ENCODE measurements around the gene RUVBL2.

RUVBL2 gene

DNA sequence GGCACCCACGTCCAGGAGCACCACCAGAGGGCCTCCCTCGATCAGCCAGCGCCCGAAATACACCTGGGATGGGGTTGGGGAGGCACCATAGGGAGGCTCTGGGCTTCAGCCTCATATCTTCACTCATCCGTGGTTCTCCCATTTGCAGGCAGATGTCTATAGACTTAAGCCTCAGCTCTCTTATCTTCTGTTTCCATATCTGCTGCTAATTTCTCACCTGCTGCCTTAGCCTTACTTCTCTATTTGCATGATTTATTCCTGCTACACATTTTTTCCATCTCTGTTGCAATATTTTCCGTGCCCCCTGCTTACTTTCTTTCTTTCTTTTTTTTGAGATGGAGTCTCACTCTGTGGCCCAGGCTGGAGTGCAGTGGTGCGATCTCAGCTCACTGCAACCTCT is 6.4 kb upstream of the RUVBL2 start:
- DNase-seq (ENCODE audit: extremely low read depth in 1 of 2, low read depth in 1 of 2), result no peak

DNA sequence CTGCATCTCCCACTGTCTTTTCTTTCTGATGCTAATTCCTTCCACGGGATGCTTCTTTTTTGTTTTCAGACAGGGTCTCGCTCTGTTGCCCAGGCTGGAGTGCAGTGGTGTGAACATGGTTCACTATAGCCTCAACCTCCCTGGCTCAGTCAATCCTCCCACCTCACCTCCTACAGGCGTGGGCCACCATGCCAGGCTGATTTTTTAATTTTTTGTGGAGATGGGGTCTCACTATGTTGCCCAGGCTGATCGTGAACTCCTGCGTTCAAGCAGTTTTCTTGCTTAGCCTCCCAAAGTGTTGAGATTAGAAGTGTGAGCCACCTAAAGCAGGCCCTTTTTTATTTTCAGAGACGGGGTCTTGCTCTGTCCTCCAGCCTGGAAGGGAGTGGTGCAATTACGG is 5.4 kb upstream of the RUVBL2 start:
- DNase-seq (ENCODE audit: extremely low read depth in 1 of 2, low read depth in 1 of 2), result no peak

DNA sequence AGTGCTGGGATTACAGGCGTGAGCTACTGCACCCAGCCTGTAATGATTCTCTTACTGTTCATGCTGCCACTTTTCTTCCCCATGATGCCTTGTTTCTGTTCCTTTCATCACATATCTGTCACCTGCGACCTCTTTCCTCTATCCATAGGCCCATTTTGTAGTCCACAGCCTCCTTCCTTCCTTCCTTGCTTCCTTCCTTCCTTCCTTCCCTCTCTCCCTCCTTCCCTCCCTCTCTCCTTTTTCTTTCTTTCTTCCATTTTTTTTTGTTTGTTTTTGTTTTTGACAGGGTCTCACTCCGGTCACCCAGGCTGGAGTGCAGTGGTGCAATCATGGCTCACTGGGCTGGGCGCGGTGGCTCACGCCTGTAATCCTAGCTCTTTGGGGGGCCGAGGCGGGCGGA is 4.8 kb upstream of the RUVBL2 start:
- no peak for DNase-seq (ENCODE audit: extremely low read depth in 1 of 2, low read depth in 1 of 2)

DNA sequence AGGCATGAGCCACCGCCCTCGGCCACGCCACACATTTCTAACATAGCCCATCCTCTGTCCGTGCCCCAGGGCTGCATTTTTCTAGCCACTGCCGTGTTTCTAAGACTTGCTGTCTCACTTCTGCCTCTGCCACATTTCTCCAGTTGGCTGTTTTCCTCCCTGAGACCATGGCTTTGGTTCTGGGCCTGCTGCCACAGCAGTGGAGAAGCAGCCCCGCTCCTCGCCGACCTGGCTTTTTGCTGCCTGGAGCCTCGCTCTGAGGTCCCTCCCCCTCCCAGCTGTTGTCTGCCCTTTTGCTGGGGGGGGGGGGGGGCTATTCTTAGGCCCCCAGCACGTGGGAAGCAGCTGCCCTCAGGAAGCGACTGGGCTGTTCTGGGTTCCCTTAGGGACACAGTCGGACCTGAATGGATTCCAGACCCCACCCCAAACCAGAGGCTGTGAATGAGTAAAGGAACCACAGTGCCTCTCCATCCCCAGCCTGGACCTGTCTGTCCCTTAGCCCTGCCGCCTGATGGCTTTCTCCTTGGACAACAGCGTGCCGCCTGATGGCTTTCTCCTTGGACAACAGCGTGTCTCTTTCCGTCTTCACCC is 3.9 kb upstream of the RUVBL2 start:
- DNase-seq (ENCODE audit: extremely low read depth in 1 of 2, low read depth in 1 of 2), result no peak

DNA sequence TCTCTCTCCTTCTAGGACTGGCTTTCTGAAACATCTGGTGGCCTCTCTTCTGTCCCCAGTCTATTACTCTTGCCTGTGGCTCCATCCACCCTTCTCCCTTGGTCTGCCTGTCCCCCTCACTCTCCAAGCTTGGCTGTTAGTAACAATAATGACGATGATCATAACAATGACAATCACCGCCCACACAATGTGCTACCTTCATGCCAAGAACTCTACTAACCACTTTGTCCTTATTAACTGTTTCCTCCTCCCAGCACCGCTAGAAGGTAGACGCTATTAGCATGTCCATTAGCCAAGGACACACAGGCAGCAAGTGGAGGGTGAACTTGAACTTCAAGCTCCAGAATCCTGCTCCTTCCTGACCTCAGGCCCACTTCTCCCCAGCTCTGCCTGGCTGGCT is 3.3 kb upstream of the RUVBL2 start:
- no peak for DNase-seq (ENCODE audit: extremely low read depth in 1 of 2, low read depth in 1 of 2)

DNA sequence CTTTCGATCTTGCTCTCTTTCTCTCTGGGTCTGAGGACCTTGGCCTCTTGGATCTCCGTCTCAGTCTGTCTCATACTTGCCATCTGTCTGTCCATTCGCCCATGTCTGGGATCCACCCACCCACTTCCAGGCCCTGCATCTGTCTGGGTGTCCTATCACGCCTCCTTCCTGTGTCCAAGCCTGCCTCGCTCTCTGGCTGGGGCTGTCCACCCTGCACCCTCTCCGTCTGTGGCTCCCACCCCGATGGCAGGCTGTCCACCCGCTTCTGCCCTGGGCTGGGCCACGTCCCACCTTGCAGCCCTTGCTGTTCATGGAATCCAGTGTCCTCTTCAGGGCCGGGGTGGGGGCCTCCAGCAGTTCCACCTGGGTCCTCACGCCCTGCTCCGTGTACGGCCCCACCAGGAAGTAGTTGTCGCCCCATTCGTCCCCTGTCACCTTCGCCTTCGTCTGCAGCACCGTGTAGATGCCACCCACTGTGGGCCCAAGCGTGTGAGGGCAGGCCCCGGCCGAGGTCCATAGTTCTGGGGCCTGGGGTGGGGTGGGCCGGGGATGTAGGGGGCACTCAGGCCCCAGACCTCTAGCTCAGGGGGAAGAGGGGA is 2.6 kb upstream of the RUVBL2 start:
- no peak for DNase-seq (ENCODE audit: extremely low read depth in 1 of 2, low read depth in 1 of 2)

DNA sequence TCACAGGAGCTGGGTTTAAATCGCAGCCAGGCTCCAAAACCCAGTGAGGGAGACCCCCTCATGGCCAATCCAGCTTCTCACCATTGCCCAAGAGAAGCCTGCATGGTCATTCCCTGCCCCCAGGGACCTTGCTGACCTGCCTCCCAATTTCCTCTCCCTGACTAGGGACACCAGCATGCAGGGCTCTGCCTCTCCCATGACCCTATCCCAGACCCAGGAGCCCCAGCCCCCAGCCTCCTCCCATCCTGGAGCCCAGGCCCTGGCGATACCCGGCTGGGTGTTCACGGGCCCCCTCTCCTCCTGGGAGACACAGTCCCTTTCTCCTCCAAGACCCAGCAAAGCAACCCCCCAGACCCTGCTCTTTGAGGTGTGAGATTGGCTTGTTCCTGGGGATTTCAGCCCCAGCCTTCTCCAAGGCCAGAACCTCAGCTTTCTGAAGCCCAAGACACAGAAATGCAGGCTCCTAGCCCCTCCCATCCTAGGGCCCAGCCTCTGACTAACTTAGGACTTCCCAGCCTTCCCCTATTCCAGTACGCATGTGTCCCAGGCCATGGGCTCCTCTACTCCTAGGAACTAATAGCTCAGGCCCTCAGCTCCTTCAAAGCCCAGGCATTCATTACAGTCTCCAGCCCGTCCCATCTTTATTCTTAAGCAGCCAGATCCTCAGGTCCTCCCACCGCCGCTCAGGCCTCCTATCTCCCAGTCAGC is 1.7 kb upstream of the RUVBL2 start:
- DNase-seq (ENCODE audit: extremely low read depth in 1 of 2, low read depth in 1 of 2), result no peak

DNA sequence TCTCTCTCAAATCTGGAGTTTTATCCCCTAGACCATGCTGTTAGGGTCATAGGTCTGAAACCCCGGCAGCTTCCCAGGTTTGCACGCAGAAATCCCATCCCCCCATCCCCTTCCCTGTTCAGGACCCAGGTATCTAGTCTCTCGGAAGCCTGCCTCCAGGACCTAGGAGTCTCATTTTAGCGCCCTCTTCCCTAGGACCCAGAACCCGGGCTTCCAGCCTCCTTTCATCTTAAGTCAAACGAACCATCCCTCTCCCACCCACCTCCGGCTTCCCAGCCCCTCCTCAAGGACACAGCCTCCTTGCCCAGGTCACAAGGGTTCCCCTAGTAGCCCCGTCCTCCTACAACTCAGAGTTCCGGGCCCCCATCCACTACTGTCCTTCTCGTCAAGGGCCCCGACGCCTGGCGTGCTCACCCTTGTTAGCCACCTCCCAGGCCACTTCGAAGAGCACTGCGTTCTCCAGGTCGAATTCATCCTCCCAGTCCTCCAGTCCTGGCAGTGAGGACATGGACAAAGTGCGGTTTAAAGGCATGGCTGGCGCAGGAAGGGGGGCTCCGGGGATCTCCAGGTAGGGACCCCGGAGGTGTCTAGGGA is 1.0 kb upstream of the RUVBL2 start:
- no peak for DNase-seq (ENCODE audit: extremely low read depth in 1 of 2, low read depth in 1 of 2)

DNA sequence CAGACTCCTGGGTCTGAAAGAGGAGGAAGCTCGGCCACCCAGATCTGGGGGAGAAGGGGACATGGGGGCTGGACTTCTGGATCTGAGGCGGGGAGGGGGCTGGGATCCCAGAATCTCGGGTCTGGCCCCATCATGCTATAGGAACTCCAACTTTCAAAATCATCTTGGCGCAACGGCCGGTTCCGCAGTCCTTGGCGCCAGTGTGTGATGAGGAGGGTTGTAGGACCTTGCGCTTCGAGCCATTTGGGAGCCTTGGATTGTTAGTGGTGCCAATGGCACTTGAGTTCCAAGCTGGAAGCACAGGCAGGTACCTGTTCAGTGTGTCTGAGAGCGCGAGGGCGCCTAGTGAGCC is 324 bp downstream of the RUVBL2 start:
- no peak for DNase-seq (ENCODE audit: extremely low read depth in 1 of 2, low read depth in 1 of 2)

DNA sequence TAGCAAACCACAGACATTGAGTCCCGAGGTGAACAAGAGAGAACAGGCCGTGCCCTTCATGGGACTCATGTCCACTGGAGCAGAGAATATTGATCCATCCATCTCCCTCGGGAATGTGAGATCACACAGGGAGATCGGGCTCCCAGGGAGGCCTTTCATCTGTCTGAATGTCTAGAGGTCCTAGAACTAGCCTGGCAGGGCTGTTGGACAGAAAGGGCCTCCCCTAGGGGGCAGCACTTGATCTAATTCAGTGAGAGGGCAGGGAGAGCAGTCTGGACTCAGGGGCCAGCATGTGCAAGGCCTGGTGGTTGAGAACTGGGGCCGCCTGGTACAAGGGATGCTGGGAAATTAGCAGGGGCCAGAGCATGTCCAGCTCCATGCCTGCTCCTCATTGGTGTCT is 4.3 kb downstream of the RUVBL2 start:
- no peak for DNase-seq (ENCODE audit: extremely low read depth in 1 of 2, low read depth in 1 of 2)

DNA sequence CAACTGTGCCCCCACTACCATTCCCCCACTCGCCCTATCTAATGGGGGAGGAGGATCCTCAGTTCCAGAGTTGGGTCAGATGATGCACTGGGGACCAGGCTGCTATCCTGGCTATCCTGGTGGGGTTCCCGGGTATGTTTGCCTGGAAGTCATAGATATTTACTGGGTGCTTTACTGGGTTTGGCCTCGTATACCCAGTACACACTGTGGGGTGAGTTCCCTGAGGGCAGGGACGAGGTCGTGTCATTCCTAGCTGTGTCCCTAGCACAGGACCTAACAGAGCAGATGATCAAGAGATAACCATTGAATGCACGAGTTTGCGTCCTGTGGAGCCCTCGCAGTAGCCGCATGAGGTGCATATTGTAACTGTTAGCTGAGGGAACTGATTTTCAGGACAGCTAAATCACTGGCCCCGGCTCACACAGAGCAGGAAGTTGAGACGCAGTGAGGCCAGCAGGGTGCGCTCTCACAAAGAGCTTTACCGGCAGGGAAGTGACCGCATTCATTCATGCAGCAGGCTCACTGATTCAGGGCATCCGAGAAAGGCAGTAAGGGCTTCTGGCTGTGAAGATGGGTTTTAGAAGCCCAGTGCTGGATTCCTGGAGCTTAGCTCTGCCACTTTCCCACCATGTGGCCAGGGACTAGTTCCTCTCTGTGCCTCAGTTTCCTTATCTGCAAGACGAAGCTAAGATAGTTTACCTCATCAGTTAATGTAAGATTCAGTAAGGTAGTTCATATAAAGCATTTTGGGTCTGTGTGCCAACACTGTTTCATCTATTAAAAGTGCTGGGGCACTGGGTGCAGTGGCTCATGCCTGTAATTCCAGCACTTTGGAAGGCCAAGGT is 6.0 kb downstream of the RUVBL2 start:
- peak; percentile 39 to 51 for DNase-seq (ENCODE audit: extremely low read depth in 1 of 2, low read depth in 1 of 2)

DNA sequence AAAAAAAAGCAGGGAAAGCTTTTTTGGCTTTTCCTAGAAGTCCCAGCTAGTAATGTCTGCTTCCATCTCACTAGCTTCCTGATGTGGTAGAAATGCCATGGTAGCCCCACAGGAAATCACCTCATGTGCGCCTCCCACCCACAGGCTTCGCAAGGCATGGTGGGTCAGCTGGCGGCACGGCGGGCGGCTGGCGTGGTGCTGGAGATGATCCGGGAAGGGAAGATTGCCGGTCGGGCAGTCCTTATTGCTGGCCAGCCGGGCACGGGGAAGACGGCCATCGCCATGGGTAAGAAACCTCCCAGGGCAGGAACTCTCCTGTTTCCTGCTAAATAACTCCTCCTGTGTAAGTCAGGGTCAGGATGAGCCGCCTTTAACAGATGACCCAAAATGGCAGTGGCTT is 10.4 kb downstream of the RUVBL2 start:
- no peak for DNase-seq (ENCODE audit: extremely low read depth in 1 of 2, low read depth in 1 of 2)

DNA sequence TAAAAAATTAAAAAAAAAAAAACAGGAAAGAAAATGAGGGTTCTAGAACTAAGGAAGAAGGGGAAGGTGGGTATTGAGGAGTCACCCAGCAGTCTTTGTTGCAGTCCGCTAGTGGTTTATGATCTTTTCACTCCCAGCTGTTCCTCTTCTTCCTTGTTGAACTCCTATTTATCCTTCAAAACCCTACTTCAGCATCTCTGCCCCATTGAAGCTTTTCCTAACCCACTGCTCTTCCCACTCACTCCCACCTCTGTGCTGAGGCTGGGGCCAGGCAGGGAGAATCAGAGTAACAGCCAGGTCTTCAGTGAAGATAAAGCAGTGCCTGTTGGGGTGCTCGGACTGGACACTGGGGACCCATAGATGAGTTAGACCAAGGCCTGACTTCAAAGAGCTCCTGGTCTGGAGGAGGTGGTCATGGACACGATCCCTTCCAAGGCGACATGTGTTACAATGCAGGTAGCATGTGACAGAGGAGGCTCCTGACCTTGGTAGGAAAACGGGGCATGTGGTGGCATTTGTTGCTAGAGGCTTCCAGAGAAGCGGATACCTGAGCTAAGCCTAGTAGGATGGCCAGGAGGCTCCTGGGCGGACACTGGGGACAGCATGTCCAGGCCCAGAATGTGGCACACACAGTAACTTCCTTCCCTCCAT is 11.4 kb downstream of the RUVBL2 start:
- no peak for DNase-seq (ENCODE audit: extremely low read depth in 1 of 2, low read depth in 1 of 2)

DNA sequence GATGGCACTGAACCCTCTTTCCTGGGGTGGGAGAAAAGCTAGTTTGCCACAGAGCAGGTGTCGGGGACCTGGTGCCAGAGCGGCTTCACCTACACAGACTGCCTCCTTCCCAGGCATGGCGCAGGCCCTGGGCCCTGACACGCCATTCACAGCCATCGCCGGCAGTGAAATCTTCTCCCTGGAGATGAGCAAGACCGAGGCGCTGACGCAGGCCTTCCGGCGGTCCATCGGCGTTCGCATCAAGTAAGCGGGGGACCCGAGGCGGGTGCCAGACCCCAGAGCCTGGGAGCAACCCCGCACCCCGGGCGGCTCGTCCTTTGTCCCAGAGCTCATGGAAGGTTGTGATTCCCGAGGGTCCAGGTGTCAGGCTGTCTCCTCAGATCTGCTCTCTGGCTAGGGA is 13.2 kb downstream of the RUVBL2 start:
- no peak for DNase-seq (ENCODE audit: extremely low read depth in 1 of 2, low read depth in 1 of 2)

DNA sequence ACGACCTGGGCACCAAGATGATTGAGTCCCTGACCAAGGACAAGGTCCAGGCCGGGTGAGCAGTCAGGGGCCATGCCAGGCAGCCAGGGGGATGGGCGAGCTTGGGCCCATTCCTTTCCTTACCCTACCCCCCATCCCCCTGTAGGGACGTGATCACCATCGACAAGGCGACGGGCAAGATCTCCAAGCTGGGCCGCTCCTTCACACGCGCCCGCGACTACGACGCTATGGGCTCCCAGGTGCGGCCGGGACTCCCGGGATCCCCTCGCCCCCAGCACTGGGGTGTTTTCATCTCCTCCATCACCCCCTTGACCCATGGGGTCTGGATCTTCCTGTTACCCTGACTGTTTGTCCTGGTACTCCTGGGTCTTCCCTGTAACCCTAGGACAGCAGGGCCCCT is 16.1 kb downstream of the RUVBL2 start:
- DNase-seq (ENCODE audit: extremely low read depth in 1 of 2, low read depth in 1 of 2), result no peak

DNA sequence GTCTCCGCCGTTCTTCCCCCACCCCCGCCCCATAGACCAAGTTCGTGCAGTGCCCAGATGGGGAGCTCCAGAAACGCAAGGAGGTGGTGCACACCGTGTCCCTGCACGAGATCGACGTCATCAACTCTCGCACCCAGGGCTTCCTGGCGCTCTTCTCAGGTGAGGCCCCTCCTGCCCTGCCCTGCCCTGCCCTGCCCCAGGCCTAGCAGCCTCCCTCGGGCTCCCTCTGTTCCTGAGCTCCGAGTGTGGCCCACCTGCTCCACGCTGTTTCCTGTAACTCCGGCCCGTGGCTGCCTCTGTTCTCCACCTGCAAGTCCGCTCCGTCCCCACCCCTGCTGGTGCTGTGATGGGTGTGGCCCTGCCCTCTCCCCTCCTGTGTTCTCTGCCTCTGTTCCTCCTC is 16.8 kb downstream of the RUVBL2 start:
- DNase-seq (ENCODE audit: extremely low read depth in 1 of 2, low read depth in 1 of 2), result no peak

DNA sequence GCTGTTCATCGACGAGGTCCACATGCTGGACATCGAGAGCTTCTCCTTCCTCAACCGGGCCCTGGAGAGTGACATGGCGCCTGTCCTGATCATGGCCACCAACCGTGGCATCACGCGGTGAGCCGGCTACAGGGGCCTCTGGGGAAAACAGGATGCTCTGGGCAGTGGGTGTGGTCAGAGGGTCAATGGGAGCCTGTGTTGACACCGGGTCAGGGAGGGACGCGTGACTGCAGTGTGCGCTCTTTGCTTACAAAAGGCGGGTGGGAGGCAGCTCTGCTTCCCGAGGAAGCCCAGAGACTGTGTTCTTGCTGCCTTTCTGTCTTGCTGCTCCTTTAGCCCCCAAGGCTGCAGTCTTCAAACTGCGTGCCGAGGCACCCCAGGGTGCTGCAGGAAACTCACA is 17.5 kb downstream of the RUVBL2 start:
- DNase-seq (ENCODE audit: extremely low read depth in 1 of 2, low read depth in 1 of 2), result no peak

DNA sequence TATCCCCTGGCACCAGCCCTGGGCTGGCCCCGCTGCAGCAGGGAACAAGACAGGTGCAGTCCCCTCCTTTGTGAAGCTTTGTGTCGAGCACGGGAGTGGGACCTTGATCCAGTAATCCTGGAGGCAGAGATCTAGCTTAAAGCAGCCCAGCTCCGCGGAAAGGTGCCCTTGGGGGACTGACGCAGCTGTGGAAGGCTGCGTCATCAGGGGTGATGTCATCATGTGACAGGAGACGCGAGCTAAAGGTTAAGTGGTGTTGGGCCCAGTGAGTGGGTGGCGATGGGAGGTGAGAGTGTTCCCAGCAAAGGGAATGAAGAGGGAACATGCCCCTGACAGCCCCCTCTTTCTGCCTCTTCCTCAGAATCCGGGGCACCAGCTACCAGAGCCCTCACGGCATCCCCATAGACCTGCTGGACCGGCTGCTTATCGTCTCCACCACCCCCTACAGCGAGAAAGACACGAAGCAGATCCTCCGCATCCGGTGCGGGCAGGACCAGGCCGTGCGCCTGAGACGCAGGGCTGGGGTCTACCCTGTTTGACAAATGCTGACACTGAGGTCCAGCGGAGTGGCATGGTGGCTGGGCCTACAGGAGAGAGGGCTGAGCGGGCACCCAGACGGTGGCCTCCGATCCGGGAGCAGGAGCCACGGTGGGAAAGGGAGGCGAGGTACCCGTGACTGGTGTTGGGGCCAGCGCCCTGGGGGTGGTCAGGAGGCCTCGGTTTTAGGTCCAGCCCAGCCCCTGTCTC is 20.6 kb downstream of the RUVBL2 start:
- DNase-seq (ENCODE audit: extremely low read depth in 1 of 2, low read depth in 1 of 2), result no peak

DNA sequence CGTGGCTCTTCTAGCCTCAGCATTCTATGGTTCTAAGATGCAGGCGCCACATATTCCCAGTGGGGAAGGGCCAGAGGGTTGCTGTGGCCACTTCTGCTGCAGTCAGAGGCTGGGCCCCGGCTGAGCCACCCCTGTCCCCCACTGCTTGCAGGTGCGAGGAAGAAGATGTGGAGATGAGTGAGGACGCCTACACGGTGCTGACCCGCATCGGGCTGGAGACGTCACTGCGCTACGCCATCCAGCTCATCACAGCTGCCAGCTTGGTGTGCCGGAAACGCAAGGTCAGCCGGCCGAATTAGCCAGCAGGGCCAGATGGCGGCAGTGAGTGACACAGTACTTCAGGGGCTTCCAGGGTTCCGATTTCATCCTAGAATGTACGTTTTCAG is 21.2 kb downstream of the RUVBL2 start:
- no peak for DNase-seq (ENCODE audit: extremely low read depth in 1 of 2, low read depth in 1 of 2)

Data from activated CD8-positive, alpha-beta memory T cell treated with anti-CD3 and anti-CD28 coated beads for 1 hour (primary cell).